Kidney glomerular epithelial cell (primary cell): ENCODE data around the gene C1QTNF5.
A peak's percentile ranks its signal among the peaks of the same experiment; 100 is the strongest.

Source experiments
- DNase-seq: peaks from one replicate; lab custom pipeline; 2025; lab: John Stamatoyannopoulos, UW

Gene C1QTNF5

DNA sequence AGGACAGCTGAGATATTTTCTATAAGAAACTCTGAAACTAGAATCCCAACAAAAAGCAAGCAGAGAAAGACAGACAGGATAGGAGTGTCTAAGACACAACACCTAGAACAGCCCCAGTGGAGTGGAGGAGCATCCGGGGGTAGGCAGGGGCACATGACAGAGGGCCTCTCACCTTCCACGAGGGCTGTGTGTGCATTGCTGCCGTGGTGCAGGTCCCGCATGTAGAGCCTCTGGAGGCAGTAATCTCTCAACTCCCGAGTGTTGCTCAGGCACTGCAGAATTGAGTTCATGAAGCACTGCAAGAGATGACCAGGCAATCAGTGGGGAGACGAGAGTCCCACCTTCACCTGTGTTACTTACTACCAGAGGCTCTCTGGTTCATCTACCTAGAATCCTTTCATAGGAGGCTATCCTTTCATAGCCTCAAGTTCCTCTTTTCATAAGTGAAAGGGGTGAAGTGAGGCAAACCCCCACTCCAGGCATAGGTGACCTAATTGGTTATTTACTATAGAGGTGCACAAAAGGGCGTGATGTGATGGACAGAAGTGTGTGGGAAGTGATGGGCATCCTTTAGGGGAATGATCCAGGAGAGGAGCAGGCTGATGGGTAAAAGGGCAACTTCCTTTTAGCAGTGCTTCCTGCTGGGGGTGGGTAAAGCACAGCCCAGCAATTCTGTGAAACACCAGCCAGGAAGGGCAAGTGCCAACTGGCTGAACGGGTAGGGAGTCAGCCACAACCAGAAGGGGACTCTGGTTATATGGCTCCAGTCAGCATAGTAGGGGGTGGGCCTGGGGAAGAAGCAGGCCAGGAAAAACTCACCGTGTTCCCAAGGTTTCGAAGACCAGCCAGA lies 18.9 kb upstream of the C1QTNF5 start:
- DNase-seq = no peak

DNA sequence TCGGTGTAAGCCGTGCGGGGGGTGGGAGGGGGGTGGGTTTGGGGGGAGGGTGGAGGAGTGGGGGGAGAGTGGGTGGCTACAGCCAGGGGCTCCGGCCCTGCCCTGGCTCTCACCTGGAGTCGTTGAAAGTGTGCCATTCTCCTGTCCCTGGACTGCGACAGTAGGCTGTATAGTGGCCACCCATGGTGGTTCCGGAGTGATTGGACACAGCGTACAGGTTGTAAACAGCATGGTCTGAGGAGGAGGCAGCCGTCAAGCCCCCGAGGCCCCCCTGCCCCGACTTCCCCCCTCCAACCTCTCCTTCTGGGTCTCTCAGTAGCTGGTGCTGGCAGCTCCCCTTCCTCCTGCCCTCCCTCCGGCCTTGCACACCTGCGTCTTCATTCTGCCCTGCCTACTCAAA lies 16.4 kb upstream of the C1QTNF5 start:
- DNase-seq = no peak

DNA sequence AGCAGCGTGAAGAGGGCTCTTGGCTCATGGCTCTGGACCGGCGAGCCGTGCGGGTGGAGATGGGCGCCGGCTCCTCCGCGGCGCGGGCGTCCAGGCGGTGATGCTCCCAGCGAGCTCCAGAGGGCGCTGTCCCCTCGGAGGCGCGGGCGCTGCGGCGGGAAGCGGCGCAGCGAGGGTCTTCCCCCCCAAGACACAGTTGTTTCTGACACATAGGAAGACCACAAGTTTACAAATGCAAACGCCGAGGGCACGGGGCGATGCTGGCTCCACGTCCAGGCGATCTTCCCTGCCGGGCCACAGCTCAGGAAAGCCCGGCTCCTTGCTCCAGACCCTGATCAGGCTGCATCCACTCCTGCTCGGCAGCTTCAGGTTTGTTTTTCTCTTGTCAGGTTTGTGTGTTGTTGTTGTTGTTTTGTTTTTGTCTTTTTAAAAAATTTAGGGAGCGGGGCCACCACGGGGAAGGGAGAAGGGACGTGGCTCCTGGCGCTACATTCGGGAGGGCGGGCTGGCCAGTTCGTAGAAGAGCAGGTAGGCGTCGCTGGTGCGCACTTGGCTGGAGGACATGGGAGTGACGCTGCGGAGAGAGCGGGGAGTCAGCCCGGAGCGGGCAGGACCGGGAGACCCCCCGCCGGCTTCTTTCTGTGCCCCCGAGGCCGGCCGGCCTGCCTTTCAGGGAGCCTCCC lies 15.8 kb upstream of the C1QTNF5 start:
- peak; percentile 54 for DNase-seq

DNA sequence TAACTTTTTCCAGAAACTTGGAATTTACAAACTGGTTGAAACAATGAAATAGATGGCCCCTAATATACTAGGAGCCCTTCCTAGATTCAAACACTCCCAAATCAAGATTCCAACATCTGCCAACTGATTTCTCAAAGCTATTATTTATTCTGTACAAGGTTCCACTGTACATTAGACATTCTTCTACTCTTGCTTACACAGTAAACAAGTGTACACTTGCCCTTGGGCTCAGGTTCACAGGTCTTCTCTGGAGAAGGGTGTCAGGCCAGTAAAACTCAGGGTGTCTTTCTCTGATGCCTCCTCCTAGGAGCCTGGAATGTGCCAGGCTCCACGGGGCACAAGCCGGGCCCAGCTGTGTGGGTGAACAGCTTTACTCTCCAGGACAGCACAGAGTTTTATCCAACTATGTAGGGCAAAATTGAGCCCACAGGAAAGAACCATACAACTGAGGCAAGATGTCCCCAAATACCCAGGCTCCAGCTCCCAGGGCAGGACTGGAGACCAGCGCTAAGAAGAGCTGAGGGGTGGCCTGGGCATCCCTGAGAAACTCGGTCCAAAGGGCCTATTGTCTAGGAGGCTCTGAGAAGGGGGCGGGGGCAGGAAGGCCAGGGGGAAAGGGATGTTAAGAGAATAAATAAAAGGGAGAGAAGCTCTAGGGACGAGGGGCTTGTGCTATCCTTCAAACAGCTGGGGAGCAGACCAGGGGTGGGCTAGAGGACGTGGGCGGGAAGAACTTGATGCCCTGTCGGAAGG lies 14.6 kb upstream of the C1QTNF5 start:
- no peak for DNase-seq

DNA sequence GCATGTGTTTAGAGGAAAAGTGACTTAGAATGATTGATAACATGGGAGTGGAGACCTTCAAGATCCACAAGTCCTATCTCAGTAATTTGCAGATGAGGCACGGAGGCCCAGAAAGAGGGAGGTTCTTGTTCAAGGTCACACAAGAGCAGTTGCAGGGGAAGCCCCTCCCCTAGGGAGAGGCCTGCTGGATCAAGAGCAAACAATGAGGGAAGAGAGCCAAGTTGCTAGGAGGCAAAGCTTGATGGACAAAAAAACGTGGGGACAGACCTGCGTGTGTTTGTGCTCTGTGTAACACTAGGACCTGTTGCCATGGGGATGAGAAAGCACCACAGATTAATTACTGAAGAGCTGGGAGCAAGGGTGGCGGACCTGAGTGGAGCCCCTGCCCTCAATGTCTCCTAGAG lies 12.2 kb upstream of the C1QTNF5 start:
- no peak for DNase-seq

DNA sequence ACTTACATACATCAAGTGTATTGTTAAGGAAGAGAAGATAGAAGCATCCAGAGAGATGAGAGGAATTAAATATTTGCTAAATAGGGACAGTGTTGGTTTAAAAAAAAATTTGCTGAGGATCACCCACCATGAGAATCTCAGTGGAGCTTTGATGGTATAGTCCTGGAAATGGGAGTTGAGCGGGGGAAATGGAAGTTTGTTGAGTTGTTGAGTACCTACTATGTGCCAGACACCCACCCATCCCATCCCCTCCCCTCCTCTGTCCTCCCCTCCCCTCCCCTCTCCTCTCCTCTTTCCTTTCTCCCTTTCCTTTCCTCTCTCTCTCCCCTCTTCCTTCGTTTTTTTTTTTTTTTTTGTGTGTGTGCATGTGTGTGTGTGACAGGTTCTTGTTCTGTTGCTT lies 10.5 kb upstream of the C1QTNF5 start:
- DNase-seq = no peak

DNA sequence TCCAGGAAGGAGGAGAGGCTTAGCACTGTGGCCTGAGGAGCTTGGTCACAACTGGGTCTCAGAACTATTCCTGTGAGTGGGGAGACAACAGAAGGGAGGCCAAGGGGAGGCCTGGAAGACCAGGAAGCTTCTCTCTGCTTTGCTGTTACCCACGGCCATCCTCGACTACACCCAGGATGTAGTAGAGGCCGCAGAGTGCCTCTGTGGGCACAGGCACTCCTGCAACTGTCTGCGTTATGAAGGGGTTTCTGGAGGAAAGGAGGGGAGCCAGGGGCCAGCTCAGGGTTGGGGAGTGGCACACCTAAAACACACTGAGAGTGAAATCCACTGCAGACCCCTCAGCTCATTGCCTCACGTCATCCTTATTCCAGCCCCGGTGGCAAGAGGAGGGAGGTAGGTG lies 9.6 kb upstream of the C1QTNF5 start:
- no peak for DNase-seq

DNA sequence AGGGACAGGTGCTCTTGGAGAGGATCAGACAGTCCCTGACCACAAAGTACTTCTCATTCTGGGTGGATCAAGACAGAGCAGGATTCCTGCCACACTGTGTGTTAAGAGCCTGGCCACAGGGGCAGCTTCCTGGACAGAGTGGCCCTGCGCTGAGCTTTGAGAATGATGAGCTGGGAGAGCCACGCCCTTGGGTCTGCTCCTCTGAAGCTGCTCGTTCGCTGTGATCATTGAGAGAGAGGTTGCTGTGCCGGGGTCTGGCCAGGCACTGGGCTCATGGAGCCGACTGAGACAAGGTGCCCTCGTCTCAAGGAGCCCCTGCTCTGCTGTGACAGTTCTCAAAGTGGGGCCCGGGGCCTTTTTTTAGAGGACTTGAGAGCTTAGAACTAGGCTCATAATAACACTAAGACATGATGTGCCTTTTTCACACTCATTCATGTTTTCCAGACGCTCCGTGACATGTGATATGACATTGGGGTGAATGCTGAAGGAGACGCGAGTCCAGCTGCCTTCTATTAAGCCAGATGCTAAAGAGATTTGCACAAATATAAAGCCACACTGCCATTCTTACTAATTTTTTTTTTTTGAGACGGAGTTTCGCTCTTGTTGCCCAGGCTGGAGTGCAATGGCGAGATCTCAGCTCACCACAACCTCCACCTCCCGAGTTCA lies 7.4 kb upstream of the C1QTNF5 start:
- no peak for DNase-seq

DNA sequence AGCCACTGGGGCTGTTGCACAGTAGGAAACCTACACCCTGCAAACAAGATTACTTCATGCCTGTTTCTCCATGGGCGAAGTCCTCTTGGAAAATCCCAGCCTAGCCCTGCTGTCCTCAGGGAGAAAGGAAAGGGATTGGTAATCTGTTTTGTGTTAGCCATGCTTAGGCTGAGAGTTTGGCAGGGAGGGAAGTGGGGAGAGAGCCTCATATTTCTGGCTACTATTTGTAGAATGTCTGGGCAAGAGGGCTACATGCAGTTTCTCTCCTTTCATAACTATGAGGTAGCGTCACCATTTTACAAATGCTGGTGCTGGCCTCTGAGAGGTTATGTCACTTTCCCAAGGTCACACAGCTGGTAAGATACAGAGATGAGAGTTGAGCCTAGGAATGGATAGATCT lies 6.6 kb upstream of the C1QTNF5 start:
- DNase-seq = no peak

DNA sequence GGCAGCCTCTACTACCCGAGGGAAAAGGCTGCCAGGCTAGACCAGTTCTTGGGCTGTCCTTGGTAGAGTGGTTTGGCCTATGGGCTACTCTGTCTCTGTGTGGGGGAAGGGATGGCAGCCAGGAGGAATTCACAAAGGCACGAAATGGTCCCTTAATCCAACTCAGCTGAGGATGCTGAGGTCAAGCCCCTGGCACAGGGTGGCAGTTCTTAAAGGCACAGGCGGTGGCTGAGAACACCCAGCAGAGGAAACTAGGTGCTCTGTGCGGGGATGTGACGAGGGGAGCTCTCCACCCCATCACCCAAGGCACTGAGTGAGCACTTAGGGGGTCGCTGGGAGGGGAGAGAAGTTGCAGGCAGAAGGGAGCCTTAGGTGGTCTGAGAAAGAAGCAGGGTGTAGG lies 5.9 kb upstream of the C1QTNF5 start, which contains the start of gene MFRP:
Gene MFRP (minus strand): TSS at position 101 of the 400 bp plus-strand sequence. CDS start 192 bp downstream, outside the sequence.
- DNase-seq = no peak

DNA sequence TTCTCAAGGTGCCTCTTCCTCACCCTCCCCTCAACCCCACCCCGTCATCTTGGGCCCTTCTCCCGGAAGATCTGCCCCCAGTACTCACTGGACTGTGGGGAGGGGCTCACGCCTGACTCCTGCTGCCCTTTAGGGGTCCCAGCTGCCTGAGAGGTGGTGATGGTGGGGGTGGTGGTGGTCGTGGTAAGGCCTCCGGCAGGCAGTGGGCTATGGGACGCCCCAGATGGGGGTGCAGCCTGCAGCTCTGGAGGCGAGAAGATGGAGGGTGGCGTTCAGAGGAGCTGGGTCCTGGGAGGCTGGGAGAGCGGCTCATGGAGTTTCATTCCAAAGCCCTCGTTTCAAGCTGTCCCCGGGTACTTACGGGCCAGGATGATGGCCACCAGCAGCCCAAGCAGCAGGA lies 5.0 kb upstream of the C1QTNF5 start:
- no peak for DNase-seq

DNA sequence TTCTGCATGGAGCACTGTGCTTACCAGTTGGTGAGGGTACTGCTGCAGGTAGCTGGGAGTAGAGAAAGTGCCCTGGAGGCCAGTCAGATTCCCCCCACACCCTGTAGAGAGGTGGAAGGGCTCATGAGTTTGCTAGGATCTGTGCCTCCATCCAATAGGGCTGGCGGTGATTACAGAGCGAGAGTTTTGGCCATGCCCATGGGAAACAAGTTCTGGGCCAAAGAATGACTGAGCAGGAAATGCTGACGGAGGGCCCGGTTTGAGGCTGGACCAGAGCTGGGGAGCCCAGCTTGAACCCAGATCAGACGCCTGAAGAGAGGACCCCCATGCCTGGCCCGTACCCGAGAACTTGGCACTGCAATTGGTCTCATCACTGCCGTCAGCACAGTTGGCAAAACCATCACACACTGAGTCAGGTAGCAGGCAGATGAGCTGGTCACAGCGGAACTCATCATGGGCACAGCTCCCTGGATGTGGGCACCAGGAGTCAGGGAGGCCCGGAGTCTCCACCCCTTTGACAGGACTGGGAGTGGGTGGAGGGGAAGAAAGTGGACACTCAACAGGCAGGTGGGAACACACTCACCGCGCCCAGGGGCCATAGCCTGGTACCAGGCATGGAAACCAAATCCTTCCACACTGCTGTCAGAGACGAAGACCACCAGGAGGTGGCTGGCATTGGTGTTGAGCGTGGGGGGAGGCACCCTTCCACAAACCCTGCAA lies 3.8 kb upstream of the C1QTNF5 start:
- no peak for DNase-seq

DNA sequence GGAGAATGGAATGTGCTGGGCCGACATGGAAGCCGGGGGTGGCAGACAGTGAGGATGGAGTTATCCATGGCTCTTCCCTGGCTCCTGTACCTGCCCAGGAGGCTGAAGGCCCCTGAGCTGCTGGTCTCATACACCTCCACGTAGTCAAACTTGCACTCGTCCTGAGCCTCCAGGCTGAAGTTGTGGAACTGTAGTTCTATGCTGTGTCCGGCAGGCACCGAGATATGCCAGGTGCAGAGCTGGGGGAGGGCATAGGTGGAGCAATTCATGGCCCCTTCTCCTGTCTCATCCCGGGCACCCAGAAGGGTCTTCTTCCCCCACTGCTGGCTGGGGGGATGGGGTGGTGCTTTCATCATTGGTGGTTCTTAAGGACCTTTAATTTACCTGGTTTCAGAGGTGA lies 3.0 kb upstream of the C1QTNF5 start:
- DNase-seq = no peak

DNA sequence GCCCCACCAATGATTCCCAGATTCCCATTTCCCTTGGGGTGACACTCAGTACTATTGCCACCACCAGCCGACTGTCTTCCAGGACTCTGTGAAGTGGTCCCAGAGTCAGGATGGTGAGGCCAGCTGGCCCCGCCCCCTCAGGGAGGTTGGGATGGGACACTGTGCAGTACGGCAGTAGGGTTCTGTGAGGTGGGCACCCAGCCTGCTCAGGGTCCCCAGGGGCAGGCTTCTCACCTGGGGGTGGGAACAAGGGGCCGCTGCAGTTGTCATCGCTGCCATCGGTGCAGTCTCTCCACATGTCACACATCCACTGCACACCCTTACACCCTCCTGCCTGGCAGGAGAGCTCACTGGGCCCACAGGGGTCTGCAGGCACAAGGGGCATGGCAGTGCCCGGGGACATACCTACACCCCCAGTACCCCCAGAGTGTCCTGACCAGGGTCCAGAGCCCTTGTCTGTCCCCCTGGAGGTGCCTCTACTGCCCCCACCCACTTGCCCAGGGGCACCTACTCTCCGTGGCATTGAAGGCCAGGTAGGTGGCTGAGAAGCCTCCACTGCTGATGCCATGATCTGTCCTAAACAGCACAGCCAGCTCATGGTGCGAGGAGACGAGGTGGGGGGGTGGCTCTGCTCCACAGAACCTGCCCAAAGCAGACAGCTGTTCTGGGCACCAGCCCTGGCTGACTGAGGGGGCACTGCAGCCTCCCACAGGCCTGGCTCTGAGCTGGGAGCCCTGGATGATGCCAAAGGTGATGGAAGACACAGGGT lies 1.9 kb upstream of the C1QTNF5 start:
- DNase-seq = no peak

DNA sequence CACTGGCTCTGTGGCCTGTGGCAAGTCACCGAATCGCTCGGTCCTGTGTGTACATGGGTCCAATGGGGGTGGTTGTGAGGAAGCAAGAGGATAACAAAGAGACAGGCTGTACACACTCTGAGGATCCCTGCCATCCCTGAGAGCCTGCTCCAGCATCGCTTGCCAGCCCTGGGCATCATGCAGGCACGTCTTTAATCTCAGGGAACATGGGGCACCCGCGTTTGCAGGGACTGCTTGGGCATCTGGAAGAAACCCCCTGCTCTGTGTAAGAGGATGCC lies 1.3 kb upstream of the C1QTNF5 start:
- no peak for DNase-seq

DNA sequence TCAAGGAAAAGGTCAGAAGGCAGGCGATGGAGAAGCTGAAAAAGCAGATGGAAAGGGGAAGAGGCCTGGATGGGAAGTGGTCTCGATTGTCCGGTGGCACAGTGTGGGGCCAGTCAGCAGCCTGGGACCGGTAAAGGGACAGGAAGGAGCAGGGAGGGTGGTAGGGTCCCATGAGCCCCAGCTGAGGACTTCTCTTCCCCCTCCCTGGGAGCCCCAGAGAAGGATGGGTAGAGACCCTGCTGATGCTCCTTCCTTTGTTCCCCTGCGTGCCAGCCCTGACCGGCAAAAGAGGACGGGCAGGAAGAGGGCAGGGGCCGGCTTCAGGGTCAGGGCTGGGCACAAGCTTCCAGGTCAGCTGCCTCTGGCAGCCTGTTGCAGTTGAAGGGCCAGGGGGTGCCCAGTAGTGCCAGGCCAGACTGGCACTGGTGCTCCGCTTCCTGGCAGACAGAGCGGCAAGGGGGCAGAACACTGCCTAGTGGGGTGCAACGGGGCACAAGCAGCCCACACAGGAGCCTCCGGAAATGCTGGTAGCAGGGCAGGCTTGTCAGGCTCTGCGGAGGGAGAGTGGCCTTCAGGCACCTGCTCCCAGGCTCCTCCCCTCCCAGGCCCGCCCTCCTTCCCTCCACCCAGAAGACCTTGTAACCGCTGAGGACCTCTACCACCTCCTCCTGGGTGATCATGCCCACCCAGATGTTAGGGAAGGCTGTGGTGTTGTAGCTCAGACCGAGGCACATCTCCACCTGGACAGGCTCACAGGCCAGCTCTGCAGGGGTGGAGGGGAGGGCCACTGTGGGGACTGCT lies 739 bp upstream of the C1QTNF5 start:
- no peak for DNase-seq

DNA sequence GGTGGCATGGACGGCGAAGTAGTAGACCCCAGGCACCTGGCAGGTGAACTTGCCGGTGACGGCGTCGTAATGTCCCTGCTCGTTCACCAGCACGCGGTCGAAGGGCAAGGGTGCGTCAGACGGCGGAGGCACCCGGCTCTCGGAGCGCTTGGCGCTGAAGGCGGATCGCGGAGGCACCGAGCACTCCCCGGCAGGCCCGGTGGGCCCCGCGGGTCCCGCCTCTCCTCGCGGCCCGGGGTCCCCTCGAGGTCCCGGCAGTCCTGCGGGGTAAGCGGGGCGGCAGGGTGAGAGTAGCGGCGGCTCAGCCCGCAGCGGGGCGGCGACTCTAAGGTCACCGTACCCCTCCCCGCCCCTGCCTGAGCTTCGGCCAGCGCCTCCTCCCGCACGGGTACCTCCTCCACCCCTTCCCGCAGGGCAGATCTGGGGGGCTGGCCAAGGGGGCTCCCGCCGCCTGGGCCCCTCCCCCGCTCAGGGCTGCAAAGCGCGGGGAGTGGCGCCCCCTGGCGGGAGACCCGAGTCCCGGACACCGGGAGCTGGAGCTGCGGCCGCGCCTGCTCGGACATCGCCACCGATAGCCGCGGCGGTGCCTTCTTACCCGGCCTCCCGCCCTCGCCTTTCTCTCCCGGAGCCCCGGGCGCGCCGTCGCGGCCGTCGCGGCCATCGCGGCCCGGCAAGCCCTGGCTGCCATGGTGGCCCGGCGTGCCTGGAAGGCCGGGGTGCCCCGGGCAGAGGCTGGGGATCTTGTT lies 921 bp downstream of the C1QTNF5 start:
- DNase-seq = no peak

DNA sequence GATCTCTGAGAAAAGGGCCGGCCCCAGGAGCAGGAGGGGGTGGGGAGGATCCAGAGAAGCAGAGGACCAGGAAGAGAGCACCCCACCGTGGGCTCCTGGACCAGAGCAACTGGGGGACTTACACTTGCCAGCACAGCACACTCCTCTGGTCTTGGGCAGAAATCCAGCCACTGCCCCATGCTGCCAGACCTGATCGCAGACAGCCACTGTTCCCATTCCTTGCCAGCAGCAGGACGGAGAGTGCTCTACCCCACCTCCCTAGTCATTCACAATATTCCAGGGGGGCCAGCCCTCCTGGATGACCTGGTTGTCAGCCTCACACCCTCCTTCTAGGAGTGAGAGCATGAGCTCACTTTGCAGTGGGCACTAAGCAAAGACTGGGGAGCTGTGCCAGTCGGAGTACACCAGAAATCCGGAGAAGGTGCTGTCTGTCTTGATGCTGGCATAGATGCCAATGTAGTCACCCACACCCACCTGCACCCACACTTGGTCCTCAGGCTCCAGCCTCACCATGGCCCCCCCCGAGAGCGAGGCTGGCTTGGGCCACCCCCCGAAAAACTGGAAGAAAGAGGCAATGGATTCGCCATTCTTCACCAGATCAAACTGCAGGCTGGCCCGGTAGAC lies 1.6 kb downstream of the C1QTNF5 start:
- DNase-seq = no peak

DNA sequence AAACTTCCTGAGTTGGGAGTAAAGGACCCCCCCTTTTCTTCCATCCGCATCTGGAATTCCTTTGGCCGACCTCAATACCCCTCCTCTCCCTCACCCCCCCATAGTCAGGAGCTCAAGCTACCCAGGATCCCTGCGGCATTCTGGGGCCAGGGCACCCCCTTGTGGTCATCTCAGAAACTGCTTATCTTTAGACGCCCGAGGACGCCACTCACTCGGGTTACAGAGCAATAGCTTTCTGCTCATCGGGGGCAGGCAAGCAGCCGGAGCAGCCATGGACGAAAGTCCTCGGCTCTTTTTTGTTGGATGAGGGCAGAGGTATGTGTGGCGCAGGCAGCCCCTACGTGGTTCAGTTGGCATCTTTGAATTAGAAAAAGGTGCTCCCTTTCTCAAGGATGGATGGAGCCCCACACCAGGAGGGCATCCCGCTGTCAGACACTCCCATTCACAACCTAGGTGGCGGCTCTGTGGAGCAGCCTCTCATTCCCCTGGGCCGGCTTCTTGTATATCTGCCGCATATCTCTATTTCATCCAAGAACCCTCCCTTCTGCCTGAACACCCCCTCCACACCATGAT lies 2.3 kb downstream of the C1QTNF5 start:
- peak; percentile 61 for DNase-seq
